Activated CD4-positive, alpha-beta T cell treated with anti-CD3 and anti-CD28 coated beads, Interleukin-2, amount 50 U/mL, for 16 hours (primary cell): ENCODE measurements around the gene ADAMTS5.

Source experiments
- DNase-seq: peaks from one replicate; pipeline ENCODE4 v3.0.0-alpha.2; 2020

Gene ADAMTS5

DNA sequence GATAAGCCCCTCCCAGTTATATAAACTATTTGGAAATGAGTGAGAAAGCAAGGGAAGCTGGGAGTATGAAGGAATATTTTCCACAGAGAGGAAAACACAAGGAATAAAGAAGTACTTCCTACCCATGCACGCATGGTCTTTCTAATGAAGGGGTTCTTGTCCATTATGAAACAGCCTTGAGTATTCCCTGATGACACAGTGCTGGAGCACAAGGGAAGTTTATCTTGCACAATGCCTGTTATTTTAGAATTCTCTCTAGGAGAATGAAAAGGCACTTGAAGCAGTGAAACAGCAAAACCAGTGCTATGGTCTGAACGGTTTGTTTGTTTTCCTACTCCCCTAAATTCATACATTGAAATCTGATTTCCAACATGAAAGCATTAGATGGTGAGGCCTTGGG, 83.1 kb downstream of the ADAMTS5 start:
- no peak for DNase-seq

DNA sequence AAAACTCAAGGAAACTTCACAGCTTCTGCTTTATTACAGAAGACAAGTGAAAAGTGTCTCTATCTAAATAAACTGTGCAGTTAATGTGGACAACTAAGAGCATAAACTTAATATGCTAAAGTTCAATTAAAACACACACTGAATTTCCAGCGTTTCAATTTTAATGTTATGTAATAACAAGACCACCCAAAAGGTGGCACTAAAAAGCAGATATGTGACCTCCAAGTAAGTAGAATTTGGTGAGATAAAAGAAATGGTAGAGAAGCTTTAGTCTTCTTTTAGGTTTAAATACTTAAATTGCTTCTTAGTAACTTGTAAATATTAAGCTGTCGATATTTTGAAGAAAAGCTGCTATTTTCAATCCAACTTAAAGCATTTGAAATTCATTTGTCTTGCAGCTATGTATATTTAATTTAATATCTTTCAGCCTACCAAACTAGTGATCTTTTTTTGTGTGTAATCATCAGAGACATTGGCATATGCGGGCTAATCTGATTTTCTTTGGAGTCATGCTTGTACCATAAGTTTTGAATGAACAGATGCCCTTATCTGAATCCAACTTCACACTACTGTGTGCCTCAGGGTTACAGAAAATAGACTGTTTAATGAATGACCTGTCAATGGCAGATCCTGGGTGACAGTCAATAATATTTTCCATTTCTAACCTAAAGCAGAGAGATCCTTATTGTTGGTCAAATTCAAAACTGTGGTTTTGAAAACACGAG, 85.2 kb downstream of the ADAMTS5 start:
- no peak for DNase-seq

DNA sequence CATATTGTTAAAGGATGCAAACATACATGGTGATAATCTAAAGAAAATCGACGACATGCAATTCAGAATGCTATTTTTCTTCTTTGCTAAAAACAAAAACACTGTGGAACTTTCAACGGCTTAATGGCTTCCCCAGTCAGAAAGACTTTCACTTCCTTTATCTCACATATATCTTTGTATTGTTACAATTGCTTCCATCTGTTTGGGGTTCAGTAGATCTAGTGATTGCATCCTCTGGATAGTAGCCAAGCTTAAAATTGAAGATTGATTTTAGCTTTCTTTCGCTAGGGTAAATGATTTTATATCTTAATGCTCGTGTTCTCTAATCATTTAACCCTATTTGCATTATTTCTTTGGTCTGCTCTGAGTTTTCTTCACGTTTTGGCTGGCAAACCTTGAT, 89.9 kb downstream of the ADAMTS5 start:
- DNase-seq, result no peak

DNA sequence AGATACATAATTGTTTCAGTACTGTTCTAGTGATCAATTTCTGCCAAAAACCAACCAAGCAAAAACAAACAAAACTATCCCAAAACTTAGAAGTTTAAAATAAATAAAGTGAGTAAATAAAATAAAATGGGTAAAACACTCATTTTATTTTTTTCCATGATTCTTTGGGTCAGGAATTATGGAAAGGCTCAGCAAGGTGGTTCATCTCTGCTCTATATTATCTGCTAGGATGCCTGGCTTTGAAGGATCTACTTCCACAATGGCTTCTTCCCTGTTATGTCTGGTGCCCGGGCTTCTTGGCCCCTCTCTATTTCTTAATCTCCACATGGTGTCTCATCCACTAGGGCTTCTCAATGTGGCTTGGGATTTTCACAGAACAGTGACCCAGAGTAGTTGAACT, 92.5 kb downstream of the ADAMTS5 start:
- no peak for DNase-seq
